Neural cell (in vitro differentiated cells): ENCODE results near the gene HMCES.

Experiments
- EP300 ChIP-seq: fragments of 450-650 bp; conservative IDR thresholded peaks from 2 replicates; pipeline ENCODE4 v1.6.1; 2014; ENCODE audit warnings: antibody characterized with exemption, mild to moderate bottlenecking, moderate library complexity; ENCODE audit not compliant: poor library complexity, severe bottlenecking
- EZH2 ChIP-seq: fragments of 200-600, 300-800 bp; shearing (Covaris generic), sonication (generic); IDR thresholded peaks from 2 replicates; pipeline ENCODE4 v1.6.1; 2014; ENCODE audit warnings: antibody characterized with exemption, low read length, borderline replicate concordance, mild to moderate bottlenecking; ENCODE audit not compliant: insufficient read depth, poor library complexity, severe bottlenecking
- MXI1 ChIP-seq: fragments of 450-650 bp; conservative IDR thresholded peaks from 2 replicates; pipeline ENCODE4 v1.6.1; 2014; ENCODE audit warnings: antibody characterized with exemption, mild to moderate bottlenecking; ENCODE audit not compliant: poor library complexity, severe bottlenecking
- POLR2AphosphoS5 ChIP-seq: IDR thresholded peaks from 2 replicates; pipeline ENCODE4 v1.6.1; 2012
- RAD21 ChIP-seq: fragments of 450-650 bp; conservative IDR thresholded peaks from 2 replicates; pipeline ENCODE4 v1.6.1; 2014; ENCODE audit warnings: antibody characterized with exemption, mild to moderate bottlenecking, moderate library complexity
- SMC3 ChIP-seq: fragments of 450-650 bp; conservative IDR thresholded peaks from 2 replicates; pipeline ENCODE4 v1.6.1; 2014; ENCODE audit warnings: antibody characterized with exemption, mild to moderate bottlenecking, moderate library complexity; ENCODE audit not compliant: poor library complexity
- TAF1 ChIP-seq: IDR thresholded peaks from 2 replicates; pipeline ENCODE4 v1.6.1; 2012; ENCODE audit warnings: low read depth
- TF ChIP-seq, protein P1 (sequence below): IDR thresholded peaks from 2 replicates; pipeline ENCODE4 v1.6.1; 2012; ENCODE audit warnings: borderline replicate concordance
- TF ChIP-seq, protein P2 (sequence below): fragments of 450-650 bp; IDR thresholded peaks from 2 replicates; pipeline ENCODE4 v1.5.1; 2014; ENCODE audit warnings: antibody characterized with exemption, mild to moderate bottlenecking, moderate library complexity; ENCODE audit not compliant: poor library complexity, severe bottlenecking

DNA sequence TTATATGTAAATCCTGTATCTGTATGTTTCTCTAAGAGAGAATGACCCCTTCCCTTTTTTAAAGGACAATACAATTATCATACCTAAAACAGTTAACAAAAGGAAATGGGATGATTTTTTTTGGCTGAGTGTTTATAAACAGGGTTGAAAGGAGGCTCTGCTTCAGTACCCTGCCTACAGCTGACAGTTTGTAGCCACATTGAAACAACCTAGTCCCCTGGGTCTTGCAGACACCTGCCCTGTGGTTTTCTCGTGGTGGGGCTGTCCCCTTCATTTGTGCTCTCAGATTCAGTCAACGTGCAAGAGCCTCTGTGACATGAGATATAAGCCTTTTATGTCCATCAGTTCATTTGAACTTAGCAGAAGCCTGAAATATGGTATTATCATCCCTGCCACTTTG lies 2.3 kb upstream of the HMCES start:
- TF ChIP-seq, protein P1, sequence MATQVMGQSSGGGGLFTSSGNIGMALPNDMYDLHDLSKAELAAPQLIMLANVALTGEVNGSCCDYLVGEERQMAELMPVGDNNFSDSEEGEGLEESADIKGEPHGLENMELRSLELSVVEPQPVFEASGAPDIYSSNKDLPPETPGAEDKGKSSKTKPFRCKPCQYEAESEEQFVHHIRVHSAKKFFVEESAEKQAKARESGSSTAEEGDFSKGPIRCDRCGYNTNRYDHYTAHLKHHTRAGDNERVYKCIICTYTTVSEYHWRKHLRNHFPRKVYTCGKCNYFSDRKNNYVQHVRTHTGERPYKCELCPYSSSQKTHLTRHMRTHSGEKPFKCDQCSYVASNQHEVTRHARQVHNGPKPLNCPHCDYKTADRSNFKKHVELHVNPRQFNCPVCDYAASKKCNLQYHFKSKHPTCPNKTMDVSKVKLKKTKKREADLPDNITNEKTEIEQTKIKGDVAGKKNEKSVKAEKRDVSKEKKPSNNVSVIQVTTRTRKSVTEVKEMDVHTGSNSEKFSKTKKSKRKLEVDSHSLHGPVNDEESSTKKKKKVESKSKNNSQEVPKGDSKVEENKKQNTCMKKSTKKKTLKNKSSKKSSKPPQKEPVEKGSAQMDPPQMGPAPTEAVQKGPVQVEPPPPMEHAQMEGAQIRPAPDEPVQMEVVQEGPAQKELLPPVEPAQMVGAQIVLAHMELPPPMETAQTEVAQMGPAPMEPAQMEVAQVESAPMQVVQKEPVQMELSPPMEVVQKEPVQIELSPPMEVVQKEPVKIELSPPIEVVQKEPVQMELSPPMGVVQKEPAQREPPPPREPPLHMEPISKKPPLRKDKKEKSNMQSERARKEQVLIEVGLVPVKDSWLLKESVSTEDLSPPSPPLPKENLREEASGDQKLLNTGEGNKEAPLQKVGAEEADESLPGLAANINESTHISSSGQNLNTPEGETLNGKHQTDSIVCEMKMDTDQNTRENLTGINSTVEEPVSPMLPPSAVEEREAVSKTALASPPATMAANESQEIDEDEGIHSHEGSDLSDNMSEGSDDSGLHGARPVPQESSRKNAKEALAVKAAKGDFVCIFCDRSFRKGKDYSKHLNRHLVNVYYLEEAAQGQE = no peak
- TF ChIP-seq POLR2AphosphoS5 (no peak), EZH2 (no peak), MXI1 (no peak), SMC3 (no peak), RAD21 (no peak), TAF1 (no peak), EP300 (no peak)
- TF ChIP-seq, protein P2, sequence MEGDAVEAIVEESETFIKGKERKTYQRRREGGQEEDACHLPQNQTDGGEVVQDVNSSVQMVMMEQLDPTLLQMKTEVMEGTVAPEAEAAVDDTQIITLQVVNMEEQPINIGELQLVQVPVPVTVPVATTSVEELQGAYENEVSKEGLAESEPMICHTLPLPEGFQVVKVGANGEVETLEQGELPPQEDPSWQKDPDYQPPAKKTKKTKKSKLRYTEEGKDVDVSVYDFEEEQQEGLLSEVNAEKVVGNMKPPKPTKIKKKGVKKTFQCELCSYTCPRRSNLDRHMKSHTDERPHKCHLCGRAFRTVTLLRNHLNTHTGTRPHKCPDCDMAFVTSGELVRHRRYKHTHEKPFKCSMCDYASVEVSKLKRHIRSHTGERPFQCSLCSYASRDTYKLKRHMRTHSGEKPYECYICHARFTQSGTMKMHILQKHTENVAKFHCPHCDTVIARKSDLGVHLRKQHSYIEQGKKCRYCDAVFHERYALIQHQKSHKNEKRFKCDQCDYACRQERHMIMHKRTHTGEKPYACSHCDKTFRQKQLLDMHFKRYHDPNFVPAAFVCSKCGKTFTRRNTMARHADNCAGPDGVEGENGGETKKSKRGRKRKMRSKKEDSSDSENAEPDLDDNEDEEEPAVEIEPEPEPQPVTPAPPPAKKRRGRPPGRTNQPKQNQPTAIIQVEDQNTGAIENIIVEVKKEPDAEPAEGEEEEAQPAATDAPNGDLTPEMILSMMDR = no peak
